GM18505 (cell line): ENCODE measurements around the gene ACVRL1.

Experiments
- ATAC-seq: cut with Tn5 transposase; IDR thresholded peaks from one replicate; pipeline ENCODE4 v1.9.1; 2021; ENCODE audit not compliant: unreplicated experiment
- POLR2A ChIP-seq: IDR thresholded peaks from 4 replicates; pipeline ENCODE4 v1.6.1; 2011; ENCODE audit warnings: borderline replicate concordance; ENCODE audit not compliant: insufficient read depth, insufficient read length; ENCODE audit errors: extremely low read depth

Gene ACVRL1

GRCh38 chr12:51972422-51972812, 65.1 kb downstream of the ACVRL1 start:
- no peak for TF ChIP-seq POLR2A
- ATAC-seq = no peak

- ATAC-seq = no peak
- no peak for TF ChIP-seq POLR2A
These were observed 65.6 kb downstream of the ACVRL1 start for GRCh38 chr12:51972849-51973273.
